Loucy (cell line): ENCODE results near the gene FTSJ3.

Experiments
- CTCF ChIP-seq: fragments of 200-600 bp; sonication (generic); conservative IDR thresholded peaks from 2 replicates; pipeline ENCODE4 v1.5.1; 2014; ENCODE audit warnings: mild to moderate bottlenecking, antibody characterized with exemption, low read length
- EZH2phosphoT487 ChIP-seq: fragments of 200-600 bp; IDR thresholded peaks from 2 replicates; pipeline ENCODE4 v1.6.1; 2018; ENCODE audit warnings: antibody characterized with exemption, mild to moderate bottlenecking, moderate library complexity, borderline replicate concordance

GRCh38 chr17:63786117-63786516, 41.3 kb downstream of the FTSJ3 start:
- no peak for TF ChIP-seq CTCF
- TF ChIP-seq EZH2phosphoT487: no peak
